ENCODE measurements around the gene HCN4. TPM values are rescaled to one million over a fixed set of nuclear protein-coding genes. Genes with fewer than 3 reads are reported as not detected.

The HCN4 gene
- total and polyA plus RNA-seq, 4 donors, result not detected

DNA sequence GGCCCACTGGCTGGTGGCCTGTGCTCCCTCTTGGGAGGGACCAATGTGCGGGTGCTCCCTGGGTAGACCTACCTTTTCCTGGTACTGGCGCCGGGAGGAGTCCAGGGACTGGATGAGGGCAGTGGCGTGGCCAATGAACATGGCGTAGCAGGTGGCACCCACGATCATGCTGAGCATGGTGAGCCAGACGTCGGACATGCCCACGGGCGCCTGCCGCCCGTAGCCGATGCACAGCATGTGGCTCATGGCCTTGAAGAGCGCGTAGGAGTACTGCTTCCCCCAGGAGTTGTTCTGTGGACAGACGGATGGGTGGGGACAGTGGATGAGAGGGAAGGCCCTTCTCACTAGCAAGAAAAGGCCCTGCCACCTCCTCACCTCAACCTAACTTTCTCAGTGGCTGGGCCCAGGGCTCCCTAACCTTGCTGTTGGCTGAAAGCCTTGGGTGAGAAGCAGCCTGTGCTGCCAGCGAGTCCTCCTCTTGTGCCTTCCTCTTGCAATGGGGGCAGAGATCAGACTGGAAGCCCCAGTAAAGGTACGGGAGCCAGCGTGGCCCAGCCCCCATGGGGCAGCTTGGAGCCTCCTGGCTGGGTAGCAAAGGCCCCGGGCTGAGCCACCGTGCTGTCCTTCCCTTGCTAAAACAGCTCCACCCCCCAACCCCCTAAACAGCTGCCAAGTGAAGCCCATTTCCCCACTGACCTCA is 39.1 kb downstream of the HCN4 start:
- Histone ChIP-seq H3K27ac (ENCODE audit: low read depth in 1 of 2, low read length in 2 of 2) (no peak overlapping the region), H3K4me3 (ENCODE audit: low read depth in 1 of 3, low read length in 3 of 3) (no peak overlapping the region), H3K36me3 (ENCODE audit: control insufficient read depth in 4 of 4, insufficient read depth in 3 of 4, low read depth in 1 of 4, low read length in 3 of 4) (no peaks in the 10 kb centered on the region), H3K27me3 (ENCODE audit: control insufficient read depth in 4 of 4, insufficient read depth in 4 of 4, low read length in 3 of 4) (no peaks in the 10 kb centered on the region), H3K9me3 (ENCODE audit: control insufficient read depth in 4 of 4, low read length in 3 of 4) (no peaks in the 10 kb centered on the region), H3K4me1 (ENCODE audit: control insufficient read depth in 4 of 4, insufficient read depth in 4 of 4, low read length in 3 of 4) (no peaks in the 10 kb centered on the region), H3K9ac (ENCODE audit: low read depth in 1 of 2, low read length in 2 of 2) (no peak overlapping the region)
- no peak for DNase-seq (ENCODE audit: low spot score)
- TF ChIP-seq, protein P1, sequence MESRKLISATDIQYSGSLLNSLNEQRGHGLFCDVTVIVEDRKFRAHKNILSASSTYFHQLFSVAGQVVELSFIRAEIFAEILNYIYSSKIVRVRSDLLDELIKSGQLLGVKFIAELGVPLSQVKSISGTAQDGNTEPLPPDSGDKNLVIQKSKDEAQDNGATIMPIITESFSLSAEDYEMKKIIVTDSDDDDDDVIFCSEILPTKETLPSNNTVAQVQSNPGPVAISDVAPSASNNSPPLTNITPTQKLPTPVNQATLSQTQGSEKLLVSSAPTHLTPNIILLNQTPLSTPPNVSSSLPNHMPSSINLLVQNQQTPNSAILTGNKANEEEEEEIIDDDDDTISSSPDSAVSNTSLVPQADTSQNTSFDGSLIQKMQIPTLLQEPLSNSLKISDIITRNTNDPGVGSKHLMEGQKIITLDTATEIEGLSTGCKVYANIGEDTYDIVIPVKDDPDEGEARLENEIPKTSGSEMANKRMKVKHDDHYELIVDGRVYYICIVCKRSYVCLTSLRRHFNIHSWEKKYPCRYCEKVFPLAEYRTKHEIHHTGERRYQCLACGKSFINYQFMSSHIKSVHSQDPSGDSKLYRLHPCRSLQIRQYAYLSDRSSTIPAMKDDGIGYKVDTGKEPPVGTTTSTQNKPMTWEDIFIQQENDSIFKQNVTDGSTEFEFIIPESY (IDR thresholded peaks at IDR 0.05), result no peak
- no peak for TF ChIP-seq HNF4A (conservative IDR thresholded peaks at IDR 0.05)
- no peak for TF ChIP-seq NR2F2 (IDR thresholded peaks at IDR 0.05)
- TF ChIP-seq FOXA2 (IDR thresholded peaks at IDR 0.05), result no peak
- TF ChIP-seq SP1 (IDR thresholded peaks at IDR 0.05), result no peak
- TF ChIP-seq JUND (IDR thresholded peaks at IDR 0.05), result no peak
- TF ChIP-seq, protein P2, sequence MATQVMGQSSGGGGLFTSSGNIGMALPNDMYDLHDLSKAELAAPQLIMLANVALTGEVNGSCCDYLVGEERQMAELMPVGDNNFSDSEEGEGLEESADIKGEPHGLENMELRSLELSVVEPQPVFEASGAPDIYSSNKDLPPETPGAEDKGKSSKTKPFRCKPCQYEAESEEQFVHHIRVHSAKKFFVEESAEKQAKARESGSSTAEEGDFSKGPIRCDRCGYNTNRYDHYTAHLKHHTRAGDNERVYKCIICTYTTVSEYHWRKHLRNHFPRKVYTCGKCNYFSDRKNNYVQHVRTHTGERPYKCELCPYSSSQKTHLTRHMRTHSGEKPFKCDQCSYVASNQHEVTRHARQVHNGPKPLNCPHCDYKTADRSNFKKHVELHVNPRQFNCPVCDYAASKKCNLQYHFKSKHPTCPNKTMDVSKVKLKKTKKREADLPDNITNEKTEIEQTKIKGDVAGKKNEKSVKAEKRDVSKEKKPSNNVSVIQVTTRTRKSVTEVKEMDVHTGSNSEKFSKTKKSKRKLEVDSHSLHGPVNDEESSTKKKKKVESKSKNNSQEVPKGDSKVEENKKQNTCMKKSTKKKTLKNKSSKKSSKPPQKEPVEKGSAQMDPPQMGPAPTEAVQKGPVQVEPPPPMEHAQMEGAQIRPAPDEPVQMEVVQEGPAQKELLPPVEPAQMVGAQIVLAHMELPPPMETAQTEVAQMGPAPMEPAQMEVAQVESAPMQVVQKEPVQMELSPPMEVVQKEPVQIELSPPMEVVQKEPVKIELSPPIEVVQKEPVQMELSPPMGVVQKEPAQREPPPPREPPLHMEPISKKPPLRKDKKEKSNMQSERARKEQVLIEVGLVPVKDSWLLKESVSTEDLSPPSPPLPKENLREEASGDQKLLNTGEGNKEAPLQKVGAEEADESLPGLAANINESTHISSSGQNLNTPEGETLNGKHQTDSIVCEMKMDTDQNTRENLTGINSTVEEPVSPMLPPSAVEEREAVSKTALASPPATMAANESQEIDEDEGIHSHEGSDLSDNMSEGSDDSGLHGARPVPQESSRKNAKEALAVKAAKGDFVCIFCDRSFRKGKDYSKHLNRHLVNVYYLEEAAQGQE (IDR thresholded peaks at IDR 0.05), result no peak
- no peak for TF ChIP-seq TAF1 (conservative IDR thresholded peaks at IDR 0.05)
- TF ChIP-seq, protein P3, sequence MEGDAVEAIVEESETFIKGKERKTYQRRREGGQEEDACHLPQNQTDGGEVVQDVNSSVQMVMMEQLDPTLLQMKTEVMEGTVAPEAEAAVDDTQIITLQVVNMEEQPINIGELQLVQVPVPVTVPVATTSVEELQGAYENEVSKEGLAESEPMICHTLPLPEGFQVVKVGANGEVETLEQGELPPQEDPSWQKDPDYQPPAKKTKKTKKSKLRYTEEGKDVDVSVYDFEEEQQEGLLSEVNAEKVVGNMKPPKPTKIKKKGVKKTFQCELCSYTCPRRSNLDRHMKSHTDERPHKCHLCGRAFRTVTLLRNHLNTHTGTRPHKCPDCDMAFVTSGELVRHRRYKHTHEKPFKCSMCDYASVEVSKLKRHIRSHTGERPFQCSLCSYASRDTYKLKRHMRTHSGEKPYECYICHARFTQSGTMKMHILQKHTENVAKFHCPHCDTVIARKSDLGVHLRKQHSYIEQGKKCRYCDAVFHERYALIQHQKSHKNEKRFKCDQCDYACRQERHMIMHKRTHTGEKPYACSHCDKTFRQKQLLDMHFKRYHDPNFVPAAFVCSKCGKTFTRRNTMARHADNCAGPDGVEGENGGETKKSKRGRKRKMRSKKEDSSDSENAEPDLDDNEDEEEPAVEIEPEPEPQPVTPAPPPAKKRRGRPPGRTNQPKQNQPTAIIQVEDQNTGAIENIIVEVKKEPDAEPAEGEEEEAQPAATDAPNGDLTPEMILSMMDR (IDR thresholded peaks at IDR 0.05; ENCODE audit: low read depth, low read length, missing input control), result no peak
- no peak for TF ChIP-seq HNF4G (IDR thresholded peaks at IDR 0.05)
- no peak for TF ChIP-seq RXRA (IDR thresholded peaks at IDR 0.05)
- no peak for TF ChIP-seq GABPA (IDR thresholded peaks at IDR 0.05 in 1 of 2, conservative IDR thresholded peaks at IDR 0.05 in 1 of 2)
- TF ChIP-seq RAD21 (IDR thresholded peaks at IDR 0.05), result no peak
- TF ChIP-seq, protein P4, sequence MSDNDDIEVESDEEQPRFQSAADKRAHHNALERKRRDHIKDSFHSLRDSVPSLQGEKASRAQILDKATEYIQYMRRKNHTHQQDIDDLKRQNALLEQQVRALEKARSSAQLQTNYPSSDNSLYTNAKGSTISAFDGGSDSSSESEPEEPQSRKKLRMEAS (IDR thresholded peaks at IDR 0.05), result no peak
- TF ChIP-seq YY1 (IDR thresholded peaks at IDR 0.05), result no peak
- no peak for TF ChIP-seq FOXA1 (IDR thresholded peaks at IDR 0.05)
- TF ChIP-seq, protein P5, sequence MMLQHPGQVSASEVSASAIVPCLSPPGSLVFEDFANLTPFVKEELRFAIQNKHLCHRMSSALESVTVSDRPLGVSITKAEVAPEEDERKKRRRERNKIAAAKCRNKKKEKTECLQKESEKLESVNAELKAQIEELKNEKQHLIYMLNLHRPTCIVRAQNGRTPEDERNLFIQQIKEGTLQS (IDR thresholded peaks at IDR 0.05), result no peak
- no peak for TF ChIP-seq EGR1 (IDR thresholded peaks at IDR 0.05; ENCODE audit: low read depth in 2 of 2)
- WGBS, result 91% methylated on average over 21 of the region's 21 CpGs
